Measurements from ENCODE around the gene DISP2. TPM values are rescaled to one million over a fixed set of nuclear protein-coding genes. Genes with fewer than 3 reads are reported as not detected.

DISP2 gene
- total and polyA plus RNA-seq, 9 of the 15 experiments (the other 6 are each of a cell fraction or from before 2014, with no cell fraction given) = 0.06 to 0.89 (median 0.15) TPM; not detected in 1

DNA sequence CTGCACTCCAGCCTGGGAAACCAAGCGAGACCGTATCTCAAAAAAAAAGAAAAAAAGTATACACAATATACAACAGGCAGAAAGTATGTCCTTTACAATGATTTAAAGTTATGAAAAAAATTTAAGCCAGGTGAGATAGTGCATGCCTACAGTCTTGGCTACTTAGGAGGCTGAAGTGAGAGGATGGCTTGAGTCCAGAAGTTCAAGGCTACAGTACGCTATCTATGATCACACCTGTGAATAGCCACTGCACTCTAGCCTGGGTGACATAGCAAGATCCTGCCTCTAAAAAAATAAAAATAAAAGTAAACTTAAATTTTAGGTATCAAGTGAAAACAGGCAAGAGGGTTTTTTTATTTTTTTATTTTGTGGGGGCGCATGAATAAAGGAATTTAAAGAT is 21.4 kb downstream of the DISP2 start (continued):
- TF ChIP-seq, protein P1, sequence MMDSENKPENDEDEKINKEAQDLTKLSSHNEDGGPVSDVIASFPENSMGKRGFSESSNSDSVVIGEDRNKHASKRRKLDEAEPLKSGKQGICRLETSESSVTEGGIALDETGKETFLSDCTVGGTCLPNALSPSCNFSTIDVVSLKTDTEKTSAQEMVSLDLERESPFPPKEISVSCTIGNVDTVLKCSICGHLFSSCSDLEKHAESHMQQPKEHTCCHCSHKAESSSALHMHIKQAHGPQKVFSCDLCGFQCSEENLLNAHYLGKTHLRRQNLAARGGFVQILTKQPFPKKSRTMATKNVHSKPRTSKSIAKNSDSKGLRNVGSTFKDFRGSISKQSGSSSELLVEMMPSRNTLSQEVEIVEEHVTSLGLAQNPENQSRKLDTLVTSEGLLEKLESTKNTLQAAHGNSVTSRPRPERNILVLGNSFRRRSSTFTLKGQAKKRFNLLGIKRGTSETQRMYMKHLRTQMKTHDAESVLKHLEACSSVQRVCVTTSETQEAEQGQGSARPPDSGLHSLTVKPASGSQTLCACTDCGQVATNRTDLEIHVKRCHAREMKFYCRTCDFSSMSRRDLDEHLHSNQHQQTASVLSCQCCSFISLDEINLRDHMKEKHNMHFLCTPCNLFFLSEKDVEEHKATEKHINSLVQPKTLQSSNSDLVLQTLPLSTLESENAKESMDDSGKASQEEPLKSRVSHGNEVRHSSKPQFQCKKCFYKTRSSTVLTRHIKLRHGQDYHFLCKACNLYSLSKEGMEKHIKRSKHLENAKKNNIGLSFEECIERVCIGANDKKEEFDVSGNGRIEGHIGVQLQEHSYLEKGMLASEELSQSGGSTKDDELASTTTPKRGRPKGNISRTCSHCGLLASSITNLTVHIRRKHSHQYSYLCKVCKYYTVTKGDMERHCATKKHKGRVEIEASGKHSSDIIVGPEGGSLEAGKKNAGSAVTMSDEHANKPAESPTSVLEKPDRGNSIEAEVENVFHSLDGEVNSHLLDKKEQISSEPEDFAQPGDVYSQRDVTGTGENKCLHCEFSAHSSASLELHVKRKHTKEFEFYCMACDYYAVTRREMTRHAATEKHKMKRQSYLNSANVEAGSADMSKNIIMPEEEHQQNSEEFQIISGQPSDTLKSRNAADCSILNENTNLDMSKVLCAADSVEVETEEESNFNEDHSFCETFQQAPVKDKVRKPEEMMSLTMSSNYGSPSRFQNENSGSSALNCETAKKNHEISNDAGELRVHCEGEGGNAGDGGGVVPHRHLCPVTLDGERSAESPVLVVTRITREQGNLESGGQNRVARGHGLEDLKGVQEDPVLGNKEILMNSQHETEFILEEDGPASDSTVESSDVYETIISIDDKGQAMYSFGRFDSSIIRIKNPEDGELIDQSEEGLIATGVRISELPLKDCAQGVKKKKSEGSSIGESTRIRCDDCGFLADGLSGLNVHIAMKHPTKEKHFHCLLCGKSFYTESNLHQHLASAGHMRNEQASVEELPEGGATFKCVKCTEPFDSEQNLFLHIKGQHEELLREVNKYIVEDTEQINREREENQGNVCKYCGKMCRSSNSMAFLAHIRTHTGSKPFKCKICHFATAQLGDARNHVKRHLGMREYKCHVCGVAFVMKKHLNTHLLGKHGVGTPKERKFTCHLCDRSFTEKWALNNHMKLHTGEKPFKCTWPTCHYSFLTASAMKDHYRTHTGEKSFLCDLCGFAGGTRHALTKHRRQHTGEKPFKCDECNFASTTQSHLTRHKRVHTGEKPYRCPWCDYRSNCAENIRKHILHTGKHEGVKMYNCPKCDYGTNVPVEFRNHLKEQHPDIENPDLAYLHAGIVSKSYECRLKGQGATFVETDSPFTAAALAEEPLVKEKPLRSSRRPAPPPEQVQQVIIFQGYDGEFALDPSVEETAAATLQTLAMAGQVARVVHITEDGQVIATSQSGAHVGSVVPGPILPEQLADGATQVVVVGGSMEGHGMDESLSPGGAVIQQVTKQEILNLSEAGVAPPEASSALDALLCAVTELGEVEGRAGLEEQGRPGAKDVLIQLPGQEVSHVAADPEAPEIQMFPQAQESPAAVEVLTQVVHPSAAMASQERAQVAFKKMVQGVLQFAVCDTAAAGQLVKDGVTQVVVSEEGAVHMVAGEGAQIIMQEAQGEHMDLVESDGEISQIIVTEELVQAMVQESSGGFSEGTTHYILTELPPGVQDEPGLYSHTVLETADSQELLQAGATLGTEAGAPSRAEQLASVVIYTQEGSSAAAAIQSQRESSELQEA (IDR thresholded peaks at IDR 0.05; ENCODE audit: low read depth) = no peak
- TF ChIP-seq TCFL5 (CRISPR knock-in tag; conservative IDR thresholded peaks at IDR 0.05) (no peak), THRAP3 (IDR thresholded peaks at IDR 0.05; ENCODE audit: borderline replicate concordance) (no peak), GATA2 (CRISPR knock-in tag; IDR thresholded peaks at IDR 0.05) (no peak), BCOR (IDR thresholded peaks at IDR 0.05) (no peak), PHF8 (IDR thresholded peaks at IDR 0.05; ENCODE audit: borderline replicate concordance, low read length) (no peak), NFE2 (IDR thresholded peaks at IDR 0.05; ENCODE audit: low read depth) (peak; percentile 67; the same call in 1 of the 2 replicates), FOXP1 (CRISPR knock-in tag; IDR thresholded peaks at IDR 0.05) (no peak), GABPA (tag; conservative IDR thresholded peaks at IDR 0.05; ENCODE audit: low read depth) (no peak), HDAC2 (IDR thresholded peaks at IDR 0.05) (no peak), TEAD4 (IDR thresholded peaks at IDR 0.05; ENCODE audit: low read length) (peak; percentile 34), TEAD4 (CRISPR knock-in tag; IDR thresholded peaks at IDR 0.05; ENCODE audit: borderline replicate concordance) (no peak), GABPB2 (CRISPR knock-in tag; conservative IDR thresholded peaks at IDR 0.05) (no peak)
- TF ChIP-seq, protein P2, sequence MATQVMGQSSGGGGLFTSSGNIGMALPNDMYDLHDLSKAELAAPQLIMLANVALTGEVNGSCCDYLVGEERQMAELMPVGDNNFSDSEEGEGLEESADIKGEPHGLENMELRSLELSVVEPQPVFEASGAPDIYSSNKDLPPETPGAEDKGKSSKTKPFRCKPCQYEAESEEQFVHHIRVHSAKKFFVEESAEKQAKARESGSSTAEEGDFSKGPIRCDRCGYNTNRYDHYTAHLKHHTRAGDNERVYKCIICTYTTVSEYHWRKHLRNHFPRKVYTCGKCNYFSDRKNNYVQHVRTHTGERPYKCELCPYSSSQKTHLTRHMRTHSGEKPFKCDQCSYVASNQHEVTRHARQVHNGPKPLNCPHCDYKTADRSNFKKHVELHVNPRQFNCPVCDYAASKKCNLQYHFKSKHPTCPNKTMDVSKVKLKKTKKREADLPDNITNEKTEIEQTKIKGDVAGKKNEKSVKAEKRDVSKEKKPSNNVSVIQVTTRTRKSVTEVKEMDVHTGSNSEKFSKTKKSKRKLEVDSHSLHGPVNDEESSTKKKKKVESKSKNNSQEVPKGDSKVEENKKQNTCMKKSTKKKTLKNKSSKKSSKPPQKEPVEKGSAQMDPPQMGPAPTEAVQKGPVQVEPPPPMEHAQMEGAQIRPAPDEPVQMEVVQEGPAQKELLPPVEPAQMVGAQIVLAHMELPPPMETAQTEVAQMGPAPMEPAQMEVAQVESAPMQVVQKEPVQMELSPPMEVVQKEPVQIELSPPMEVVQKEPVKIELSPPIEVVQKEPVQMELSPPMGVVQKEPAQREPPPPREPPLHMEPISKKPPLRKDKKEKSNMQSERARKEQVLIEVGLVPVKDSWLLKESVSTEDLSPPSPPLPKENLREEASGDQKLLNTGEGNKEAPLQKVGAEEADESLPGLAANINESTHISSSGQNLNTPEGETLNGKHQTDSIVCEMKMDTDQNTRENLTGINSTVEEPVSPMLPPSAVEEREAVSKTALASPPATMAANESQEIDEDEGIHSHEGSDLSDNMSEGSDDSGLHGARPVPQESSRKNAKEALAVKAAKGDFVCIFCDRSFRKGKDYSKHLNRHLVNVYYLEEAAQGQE (IDR thresholded peaks at IDR 0.05; ENCODE audit: borderline replicate concordance) = no peak
- TF ChIP-seq, protein P2 (CRISPR knock-in tag; IDR thresholded peaks at IDR 0.05; ENCODE audit: low read depth) = no peak

All from K562 (cell line).